PC-3 (cell line): Measurements from ENCODE around the gene VTI1A.

ENCODE experiments used
- CTCF ChIP-seq: fragments of 300-600 bp; sonication (generic); conservative IDR thresholded peaks from 2 replicates; pipeline ENCODE4 v1.5.1; 2017; ENCODE audit warnings: antibody characterized with exemption, low read depth, mild to moderate bottlenecking, low read length
- EZH2 ChIP-seq: fragments of 300-600 bp; sonication (generic); IDR thresholded peaks from one replicate; pipeline ENCODE4 v1.6.1; 2017; ENCODE audit warnings: antibody characterized with exemption, mild to moderate bottlenecking, low read length; ENCODE audit not compliant: unreplicated experiment

GRCh38 chr10:112680586-112680985 lies 233.6 kb downstream of the VTI1A start:
- no peak for TF ChIP-seq CTCF
- TF ChIP-seq EZH2, result no peak
